Activated effector memory CD4-positive, alpha-beta T cell treated with Interleukin-2 at 50 U/mL for 16 hours (primary cell): ENCODE measurements around the gene ANGPT4.
"Not testable (repeated sequence)": the region's sequence is repeated elsewhere in the genome, so short reads cannot be mapped to it uniquely, and the experiment has no call there.

Source experiments
- DNase-seq: peaks from one replicate; pipeline ENCODE4 v3.0.0-alpha.2; 2020

The ANGPT4 gene

DNA sequence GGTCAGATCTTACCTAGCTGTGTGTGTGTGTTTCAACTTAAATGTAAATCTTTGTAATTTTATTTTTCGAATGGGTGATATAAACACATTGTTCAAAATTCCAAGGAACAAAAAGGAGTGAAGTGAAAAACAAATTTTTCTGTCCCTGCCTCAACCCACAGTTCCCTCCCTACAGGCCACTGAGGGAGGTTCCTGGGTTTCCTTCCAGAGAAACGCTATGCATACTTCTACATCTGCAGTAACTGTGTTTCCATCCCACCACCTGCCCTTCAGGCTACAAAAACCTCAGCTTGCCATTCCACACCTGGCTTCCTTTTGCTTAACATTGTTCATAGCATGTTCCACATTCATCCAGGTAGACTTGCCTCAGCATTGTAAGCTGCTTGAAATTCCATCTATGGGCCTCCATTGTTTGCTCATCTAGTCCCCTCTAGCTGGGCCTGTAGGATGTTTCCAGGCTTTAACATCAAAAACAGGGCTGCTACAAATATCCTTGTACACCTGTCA, 12.0 kb downstream of the ANGPT4 start:
- DNase-seq: no peak

DNA sequence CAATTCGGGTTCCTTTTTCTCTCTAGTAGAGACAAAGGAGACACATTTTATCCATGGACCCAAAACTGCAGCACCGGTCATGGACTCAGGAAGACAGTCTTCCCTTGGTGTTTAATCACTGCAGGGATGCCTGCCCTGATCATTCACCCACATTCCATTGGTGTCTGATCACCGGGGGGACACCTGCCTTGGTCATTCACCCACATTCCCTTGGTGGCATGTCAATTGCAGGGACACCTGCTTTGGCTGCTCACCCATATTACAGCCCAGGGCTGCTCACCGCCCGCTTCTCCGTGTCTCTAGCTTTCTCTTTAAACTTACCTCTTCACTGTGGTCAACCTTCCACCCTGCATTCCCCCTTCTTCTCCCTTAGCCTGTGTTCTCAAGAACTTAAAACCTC, 18.7 kb downstream of the ANGPT4 start:
- not testable (repeated sequence) for DNase-seq

DNA sequence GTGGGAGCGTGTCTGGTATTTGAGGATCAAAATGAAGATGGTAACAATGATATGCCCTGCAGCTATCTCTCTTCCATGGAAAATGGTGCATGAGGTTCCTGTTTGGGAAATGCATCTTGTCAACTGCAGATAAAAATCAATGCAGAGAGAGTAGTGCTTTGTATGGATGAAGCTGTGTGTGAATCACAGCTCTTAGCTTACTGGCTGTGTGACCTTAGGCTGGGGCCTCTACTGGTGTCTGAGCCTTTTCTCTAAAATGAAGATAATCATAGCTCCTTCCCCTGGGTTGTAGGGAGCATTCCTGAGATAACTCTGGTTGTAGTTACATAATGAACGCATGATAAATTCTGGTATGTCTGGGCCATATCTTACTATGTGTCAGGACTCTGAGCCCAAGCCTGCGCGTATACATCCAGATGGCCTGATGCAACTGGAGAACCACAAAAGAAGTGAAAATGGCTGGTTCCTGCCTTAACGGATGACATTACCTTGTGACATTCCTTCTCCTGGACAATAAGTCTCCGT, 19.6 kb downstream of the ANGPT4 start:
- no peak for DNase-seq

DNA sequence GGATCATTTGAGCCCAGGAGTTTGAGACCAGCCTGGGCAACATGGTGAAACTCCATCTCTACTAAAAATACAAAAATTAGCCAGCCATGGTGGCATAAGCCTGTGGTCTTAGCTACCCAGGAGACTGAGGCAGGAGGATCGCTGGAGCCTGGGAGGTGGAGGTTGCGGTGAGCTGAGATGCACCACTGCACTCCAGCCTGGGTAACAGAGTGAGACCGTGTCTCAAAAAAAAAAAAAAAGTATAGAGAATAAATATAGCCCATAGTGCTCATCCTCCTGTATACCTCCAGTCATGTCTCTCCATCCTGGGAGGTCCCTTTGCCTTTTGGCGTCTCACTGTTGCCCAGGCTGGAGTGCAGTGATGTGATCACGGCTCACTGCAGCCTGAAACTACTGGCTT, 23.8 kb downstream of the ANGPT4 start:
- not testable (repeated sequence) for DNase-seq

DNA sequence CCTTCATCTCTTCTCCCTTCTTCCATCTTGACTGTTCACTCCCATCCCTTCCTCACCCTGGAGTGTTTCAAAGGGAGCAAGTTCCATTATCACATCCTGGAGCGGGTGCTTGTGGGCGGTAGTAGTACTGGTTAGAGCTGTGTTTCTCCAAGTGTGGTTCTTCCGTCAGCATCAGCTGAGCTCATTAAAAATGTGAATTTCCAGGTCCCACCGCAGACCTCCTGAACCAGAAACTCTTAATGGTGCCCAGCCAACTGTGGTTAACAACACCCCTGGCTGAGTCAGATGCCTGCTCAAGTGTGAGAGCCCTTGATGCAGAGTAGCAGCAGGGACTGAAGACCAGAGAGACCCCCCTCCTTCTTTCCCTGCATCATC, 24.4 kb downstream of the ANGPT4 start:
- no peak for DNase-seq

DNA sequence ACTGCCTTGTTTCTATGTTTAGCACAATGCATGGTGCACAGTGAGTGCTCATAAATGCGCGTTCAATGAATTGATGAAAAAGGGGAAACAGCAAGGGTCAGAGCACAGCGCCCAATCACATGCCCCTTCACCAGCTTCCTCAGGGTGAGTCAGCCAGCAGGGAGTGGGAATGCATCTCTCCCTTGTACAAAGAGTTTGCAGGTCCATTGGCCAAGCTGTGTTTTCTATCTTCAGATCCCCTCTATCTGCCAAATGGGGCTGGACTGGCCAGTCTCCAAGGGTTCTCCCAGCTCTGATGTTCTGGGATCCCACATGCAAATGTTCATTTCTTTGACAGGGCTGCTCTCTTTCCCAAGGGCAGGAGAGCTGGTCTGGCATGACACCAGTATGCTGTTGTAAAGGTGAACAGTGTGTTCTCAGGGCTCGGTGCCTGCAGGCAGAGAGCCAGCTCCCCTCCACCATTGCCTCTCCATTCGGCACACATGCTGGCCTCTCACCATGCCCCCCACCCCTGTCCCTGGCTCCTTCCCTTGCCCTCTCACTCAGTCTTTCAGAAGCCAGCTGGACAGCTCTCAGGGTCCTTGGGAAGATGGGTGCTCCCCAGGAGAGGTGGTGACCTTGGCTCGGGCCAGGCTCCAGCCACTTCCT, 25.0 kb downstream of the ANGPT4 start:
- DNase-seq: no peak

DNA sequence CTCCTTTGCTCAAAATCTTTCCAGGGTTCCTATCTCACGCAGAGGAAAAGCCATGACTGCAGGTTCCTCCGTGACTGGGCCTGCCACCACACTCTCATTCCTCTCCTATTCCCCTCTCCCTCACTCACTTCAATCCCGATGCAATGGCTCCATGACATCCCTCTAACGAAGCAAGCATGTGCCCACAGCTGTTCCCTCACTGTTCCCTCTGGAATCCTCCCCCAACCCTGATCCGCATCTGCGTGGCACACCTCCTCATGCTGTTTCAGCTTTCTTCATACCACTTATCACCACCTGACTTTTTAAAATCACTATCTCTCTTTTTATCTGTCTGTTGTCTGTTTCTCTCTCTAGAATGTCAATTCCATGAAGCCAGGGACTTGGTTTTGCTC, 25.5 kb downstream of the ANGPT4 start:
- no peak for DNase-seq

DNA sequence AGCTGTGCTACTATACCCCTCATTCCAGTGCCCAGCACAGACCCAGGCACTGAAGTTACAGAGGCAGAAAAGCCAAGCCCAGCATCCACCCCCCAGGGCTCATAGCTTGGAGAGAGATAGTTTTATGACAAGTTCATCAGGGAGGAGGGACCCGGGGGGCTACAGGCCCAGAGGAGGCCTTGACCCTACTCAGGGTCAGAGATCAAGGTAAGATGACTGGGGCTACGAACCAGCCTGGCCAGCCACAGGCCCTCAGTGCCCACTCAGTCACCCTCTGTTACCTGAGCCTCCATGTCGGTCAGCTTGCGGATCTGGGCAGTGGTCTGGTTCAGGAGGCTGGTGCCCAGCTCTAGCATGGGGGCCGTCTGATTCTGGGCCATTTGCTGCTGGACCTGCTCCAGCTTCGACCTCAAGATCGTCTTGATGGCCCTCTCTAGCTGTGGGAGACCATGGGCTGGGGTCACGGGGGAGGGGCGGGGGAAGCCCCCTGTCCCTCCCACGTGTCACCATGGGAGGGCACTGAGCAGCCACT, 26.1 kb downstream of the ANGPT4 start:
- DNase-seq: no peak

DNA sequence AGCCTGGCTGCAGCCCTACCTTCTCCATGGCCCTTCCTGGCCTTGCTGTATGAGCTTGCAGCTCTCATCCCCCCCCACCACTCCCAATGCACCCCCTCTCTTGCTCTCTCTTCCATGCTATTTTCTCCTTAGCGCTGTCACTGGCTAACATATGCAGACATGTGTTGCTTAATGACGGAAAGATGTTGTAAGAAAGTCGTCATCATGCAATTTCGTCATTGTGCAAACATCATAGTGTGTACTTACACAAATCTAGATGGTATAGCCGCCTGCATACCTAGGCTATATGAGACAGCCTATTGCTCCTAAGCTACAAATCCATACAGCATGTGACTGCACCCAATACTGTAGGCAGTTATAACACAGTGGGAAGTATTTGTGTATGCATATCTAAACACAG, 27.0 kb downstream of the ANGPT4 start:
- no peak for DNase-seq

DNA sequence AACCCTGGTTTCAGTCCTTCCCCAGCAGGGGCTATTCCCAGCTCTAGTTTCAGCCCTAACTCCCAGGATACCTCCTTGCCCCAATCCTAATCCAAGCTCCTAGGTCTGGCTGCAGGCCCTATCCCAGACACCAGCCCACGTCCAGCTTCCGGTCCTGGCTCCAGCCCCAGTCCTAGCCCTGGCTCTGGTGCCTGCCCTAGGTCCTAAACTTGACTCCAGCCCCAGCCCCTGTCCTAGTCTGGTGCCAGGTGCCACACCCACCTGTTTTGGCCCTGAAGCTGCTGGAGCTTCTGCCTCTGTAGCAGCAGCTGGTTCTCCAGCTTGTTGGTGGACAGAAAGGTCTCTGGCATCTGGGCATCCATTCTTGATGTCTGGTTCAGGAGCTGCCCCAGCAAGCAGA, 28.1 kb downstream of the ANGPT4 start:
- DNase-seq: no peak

DNA sequence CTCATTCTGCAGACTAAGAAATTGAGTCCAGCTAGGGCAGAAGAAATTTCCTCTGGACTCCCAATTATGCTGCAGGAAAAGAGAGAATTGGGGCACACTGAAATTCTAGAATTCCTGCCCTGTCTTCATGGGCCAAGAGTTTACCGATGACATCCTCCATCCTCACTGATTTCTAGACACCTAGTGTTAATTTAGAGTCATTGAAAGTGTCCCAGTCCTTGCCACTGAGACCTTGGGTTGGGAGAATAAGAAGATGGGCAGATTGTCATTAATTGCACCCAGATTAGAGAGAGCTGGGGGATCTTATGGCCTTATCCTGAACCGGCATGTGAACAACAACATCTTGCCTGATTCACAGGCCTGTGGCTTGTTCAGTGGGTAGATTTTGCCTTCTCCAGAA, 29.0 kb downstream of the ANGPT4 start:
- no peak for DNase-seq

DNA sequence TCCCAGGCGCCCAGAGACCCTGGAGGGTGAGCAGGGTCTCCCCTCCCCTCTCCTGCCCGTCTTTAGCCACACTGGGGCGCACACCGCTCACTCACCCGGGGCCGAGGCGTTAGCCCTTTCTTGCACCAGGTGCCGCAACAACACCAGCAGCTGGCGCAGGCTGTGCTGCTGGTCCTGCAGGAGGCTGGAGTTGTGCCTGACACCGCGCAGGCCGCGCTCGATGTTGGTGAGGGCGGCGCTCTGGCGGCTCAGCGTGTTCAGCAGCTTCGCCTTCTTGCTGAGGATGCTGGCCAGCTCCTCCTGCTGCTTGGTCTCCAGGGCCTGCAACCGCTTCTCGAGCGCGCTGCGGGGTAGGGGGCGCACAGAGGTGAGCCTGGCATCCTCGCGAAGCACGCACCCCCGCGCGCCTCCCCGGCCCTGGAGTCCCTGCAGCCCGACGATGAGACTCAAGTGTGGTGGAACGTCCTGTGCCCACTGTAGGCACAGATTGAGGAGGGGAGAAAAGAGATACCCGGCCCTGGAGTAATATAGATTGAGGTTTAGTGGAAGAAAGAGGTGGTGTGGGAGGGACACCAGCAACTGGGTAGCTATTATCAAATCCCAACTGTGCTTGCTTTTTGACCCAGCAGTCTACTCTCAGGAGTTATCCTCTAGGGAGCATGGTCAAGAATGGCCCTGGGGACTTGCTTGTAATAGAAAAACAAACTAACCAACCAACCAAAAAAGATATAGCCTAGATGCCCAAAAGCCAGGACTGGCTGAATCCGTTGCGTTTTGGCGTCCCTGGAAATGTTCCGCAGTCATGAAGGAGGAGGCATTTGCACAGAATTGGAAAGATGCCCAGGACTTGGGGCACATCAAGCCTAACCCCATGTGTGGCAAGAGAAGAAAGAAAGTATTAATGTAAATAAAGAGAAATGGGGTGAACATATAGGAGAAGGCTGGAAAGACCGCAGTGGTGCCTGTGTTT, 30.9 kb downstream of the ANGPT4 start:
- DNase-seq: no peak

DNA sequence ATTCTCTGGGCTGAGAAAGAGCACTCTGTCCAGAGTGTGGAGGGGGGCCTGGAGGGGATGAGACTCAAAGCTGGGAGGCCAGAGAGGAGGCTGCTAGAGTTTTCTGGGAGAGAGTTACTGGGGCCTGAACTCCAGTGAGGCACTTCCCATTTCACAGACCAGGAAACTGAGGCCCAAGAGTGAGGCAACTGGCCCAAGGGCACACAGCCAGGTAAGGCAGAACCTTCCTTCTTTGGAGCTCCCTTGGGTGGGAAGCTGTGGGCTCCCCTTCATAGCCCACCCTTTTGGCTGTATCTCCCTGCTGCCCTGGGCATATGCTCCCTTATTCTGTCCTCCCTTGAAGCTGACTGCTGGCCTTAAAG, 34.4 kb downstream of the ANGPT4 start:
- no peak for DNase-seq

DNA sequence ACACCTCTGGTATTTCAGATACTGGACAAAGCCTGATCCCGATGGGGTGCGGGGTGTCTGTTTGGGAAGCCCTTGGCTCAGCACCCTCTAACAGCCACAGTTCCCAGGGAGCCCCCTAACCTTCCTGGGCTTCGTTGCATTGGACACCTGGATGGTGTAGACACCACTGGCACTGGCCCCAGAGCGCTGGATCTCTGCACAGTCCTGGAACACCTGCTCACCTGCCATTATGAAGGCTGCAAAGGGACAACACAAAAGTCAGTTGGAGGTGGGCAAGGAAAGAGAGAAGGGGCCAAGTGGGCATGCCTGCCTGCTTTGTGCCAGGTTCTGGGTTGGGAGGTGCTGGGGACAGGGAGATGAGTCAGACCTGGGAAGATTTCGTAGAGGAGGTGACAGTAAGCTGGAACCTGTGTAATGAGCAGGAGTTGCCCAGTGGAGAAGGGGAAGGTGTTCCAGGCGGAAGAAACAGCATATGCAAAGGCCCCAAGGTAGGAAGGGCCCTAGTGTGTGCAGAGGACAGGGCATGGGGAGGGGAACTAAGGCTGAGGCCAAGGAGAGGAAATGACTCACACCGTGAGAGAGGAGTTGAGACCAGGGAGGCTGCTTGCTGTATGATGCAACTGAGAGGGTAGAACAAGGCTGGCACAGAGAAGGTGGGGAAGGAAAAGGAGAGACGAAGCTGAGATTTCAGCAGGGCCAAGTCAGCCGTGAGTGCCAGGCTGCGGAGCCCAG, 34.9 kb downstream of the ANGPT4 start:
- no peak for DNase-seq

DNA sequence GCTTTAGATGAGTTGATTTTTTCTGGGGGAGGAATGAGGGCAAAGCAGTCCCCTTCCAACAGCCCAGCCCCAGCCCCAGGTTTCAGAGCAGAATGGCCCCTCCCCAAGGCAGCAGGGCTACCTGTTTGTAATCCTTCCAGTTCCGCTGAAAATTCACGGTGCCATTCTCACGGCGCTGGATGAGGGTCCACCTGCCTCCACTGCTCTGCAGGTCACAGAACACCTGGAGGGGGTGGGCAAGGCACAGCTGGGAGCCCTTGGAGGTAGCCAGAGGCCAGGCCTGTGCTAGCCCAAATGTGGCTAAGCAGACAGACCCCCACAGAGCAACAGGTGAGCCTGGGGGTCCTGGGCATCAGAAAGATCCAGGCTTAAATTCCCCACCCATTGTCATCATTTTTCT, 36.5 kb downstream of the ANGPT4 start:
- DNase-seq: no peak

DNA sequence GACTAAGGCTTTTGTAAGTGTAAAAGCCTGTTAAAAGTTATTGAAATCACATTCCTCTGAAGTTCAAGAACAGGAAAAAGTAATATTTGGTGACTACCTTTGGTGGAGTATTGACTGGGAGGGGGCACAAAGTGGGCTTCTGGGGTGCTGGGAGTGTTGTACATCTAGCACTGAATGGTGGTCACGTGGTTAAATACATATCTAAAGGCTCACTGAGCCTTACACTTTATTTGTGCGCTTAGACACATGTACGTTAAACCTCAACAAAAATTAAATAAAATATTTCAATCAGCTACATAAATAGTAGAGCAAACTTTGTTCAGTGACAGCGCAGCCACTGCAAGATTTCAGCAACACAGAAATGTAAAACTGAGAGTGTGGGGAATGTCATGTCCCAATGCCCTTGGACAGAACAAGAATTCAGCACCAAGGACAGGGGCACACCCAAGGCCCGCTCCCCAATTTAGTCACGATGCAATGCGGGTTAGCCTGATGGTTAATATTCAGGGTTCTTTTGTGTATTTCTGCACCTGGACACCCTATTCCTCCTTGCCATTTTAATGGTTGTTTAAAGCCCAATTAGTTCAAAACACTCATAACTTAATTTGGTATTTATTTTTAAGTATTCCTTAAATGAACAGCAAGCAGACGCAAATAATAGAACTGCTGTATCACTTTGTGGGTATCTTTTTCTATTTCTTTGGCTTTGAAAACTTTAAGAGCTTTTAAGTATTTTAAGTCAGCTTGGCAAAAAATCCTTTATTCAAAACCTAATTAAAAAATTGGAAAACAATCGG, 37.4 kb downstream of the ANGPT4 start:
- DNase-seq: no peak

DNA sequence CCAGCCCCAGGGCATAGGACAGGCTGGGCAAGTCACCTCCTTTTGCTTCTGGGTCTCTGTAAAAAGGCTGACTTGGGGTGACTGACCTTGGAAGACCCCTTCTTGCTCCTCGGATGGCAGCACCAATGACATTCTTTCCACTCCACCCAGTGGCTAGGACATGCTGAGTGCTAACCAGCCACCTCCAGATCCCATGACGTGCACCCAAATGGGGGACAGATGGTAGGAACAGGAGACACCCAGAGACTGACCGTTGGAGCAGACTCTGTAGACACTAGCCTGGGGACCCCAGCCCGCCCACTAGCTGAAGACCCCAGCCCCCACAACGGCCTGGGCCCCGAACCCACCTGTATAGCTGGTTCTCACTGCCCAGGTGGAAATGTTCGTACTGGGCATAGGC, 38.3 kb downstream of the ANGPT4 start:
- DNase-seq: no peak

DNA sequence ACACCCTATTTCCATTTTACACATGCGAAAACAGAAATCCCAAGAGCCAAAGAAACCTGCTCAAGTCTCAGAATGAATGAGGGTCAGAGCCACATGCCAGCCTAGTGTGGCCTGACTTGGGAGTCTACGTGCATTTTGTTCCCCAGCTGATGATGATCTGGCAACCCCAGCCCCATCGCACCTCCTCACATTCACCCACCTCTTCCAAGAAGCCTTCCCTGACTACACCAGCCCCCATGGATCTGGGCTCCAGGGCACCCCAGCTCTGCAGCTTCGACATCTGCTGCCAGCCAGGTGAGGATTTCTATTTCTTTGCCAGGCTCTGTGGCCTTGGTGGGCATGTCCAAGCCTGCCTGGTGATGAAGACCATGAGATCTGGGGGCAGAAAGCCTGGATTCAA, 41.0 kb downstream of the ANGPT4 start:
- DNase-seq: no peak

DNA sequence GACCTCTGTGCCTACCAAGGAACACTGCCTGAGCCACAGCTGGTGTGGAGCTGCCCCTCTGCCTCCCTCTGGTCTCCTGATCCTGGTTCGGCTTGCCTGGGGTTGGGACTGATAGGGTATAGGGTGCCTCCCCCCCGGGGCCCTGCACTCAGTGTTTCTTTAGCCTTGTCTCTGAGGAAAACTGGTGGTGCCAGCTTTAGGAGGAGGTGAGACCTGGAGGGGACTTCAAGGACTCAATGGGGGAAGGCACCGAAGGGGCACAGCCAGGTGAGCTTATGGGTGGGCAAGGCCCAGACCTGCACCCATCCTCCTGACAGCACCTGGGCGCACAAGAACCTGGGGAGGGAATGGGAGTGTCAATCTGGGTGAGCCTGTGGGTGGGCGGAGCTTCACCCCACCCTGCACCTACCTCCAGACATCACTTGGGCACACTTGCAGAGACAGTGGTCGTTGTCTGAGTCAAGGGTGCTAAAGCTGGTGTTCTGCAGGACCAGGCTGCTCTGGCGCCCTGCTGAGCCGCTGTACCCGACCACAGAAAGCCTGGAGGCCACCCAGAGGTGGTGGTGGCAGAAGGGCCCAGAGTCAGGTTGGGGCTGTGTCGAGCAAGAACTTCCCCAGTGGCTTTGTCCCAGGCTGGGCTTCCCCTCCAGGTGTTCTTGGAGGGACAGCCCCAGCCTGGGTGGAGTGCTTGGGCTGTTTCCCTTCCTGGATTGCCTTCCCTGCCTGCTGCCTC, 42.1 kb downstream of the ANGPT4 start:
- DNase-seq: no peak

DNA sequence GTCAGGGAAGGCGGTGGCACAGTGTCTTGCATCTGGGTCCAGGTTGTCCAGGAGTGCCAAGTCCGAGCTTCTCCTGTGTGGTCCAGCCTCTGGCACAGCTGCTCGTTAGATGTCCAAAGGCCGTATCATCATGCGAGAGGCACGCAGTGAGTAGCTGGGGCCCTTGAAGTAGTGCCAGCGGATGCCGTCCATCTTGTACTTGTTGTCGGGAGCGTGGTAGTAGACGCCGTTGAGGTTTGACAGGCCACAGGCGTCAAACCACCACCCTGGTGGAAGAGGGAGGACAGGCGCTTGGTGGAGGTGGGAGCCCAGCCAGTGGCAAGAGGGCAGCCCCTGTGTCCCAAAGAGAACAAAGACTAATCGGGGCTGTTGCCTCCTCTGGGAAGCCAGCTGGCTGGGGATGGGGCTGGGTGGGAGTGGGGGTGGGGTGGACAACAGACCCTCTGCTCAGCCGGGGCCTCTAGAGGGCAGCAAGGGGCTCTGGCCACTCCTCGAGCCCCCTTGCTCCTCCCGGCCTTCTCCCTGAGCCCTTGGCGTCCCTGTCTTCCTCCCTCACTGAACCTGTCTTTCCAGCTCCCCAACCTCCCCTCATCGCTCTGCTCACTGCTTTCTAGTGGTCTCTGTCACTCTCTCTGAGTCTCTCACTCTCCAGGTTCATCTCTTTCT, 43.1 kb downstream of the ANGPT4 start:
- DNase-seq: no peak

DNA sequence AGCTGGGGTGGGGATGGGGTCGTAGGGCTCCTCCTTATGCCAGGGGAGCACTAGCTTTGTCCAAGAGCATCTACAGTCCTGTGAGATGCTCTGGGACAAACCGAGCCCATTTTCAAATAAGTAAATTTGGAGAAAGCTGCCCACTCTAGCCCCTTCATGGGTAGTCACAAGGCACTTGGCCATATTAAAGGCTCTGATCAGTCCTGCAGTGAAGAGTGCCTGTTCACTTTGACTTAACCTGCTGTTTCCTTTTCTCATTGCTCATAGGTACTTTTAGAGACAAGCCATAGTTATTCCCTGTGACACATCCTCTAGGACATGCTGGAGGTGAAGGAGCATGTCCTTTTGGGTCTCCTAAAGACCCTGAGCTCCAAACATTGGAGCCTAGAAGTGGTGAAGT, 44.2 kb downstream of the ANGPT4 start:
- DNase-seq: no peak
